ENCODE measurements around the gene ITGB4.

- TF ChIP-seq CTCF (IDR thresholded peaks at IDR 0.05) (no peak), POLR2AphosphoS5 (IDR thresholded peaks at IDR 0.05) (no peak), POLR2A (IDR thresholded peaks at IDR 0.05) (no peak)
These were observed 31.1 kb downstream of the ITGB4 start for GRCh38 chr17:75752405-75752709.

Measured in gastroesophageal sphincter (tissue), 3 donors.